Glutamatergic neuron (in vitro differentiated cells): Measurements from ENCODE around the gene PIH1D1. TPM values are rescaled to one million over a fixed set of nuclear protein-coding genes. Genes with fewer than 3 reads are reported as not detected.
A peak's percentile ranks its signal among the peaks of the same experiment; 100 is the strongest.

Source experiments
- DNase-seq: peaks from one replicate; pipeline ENCODE4 v3.0.0; 2022
- H3K27ac Mint-ChIP-seq: one replicate; pipeline ENCODE4 v1.8.0; 2020; ENCODE audit warnings: mild to moderate bottlenecking, mixed read lengths, inconsistent platforms; ENCODE audit not compliant: unreplicated experiment
- H3K27me3 Mint-ChIP-seq: one replicate; pipeline ENCODE4 v1.8.0; 2020; ENCODE audit warnings: mild to moderate bottlenecking, moderate library complexity, mixed read lengths, inconsistent platforms; ENCODE audit not compliant: unreplicated experiment
- H3K36me3 Mint-ChIP-seq: one replicate; pipeline ENCODE4 v1.8.0; 2020; ENCODE audit warnings: mild to moderate bottlenecking, mixed read lengths, inconsistent platforms; ENCODE audit not compliant: unreplicated experiment
- H3K4me1 Mint-ChIP-seq: one replicate; pipeline ENCODE4 v1.8.0; 2020; ENCODE audit warnings: mild to moderate bottlenecking, low read depth, mixed read lengths, inconsistent platforms; ENCODE audit not compliant: unreplicated experiment
- H3K4me3 Mint-ChIP-seq: one replicate; pipeline ENCODE4 v1.8.0; 2020; ENCODE audit warnings: mild to moderate bottlenecking, mixed read lengths, inconsistent platforms; ENCODE audit not compliant: unreplicated experiment
- H3K9me3 Mint-ChIP-seq: one replicate; pipeline ENCODE4 v1.8.0; 2020; ENCODE audit warnings: mild to moderate bottlenecking, moderate library complexity, mixed read lengths, inconsistent platforms; ENCODE audit not compliant: unreplicated experiment
- microRNA-seq: library from miRNA; unstranded; fragments of <30 nt; microRNA quantifications from one replicate; pipeline ENCODE4, GENCODE V29; 2020; ENCODE audit not compliant: unreplicated experiment
- total RNA-seq: library from RNA; stranded (reverse); fragmentation: NEBNext Ultra II Directional; extraction: Animal tissue kit (Norgen Biotek cat#: 25700); gene quantifications from one replicate; pipeline ENCODE4 v1.2.1, GENCODE V29; 2021; ENCODE audit not compliant: unreplicated experiment
- TF ChIP-seq, protein P1 (sequence below): fragments of 200-600 bp; sonication (generic); IDR thresholded peaks from one replicate; pipeline ENCODE4 v1.5.0; 2021; ENCODE audit not compliant: partially characterized antibody, unreplicated experiment

Gene PIH1D1
- total RNA-seq, 1 donor from 2014 or later, result 104 TPM

DNA sequence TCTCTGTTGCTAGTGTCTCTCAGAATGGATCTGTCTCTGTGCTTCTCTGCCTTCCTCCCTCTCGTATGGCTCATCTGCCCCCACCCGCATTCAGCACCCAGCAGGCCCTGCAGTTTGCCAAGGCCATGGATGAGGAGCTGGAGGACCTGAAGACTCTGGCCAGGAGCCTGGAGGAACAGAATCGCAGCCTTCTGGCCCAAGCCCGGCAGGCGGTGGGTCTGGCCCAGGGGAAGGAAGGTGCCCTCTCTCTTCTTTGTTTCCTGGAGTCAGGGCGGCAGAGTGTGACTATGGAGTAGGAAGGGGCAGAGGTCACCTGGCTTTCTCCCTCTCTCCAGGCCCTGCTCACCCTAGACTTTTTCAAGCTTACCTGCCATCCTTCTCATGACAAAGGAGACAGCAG lies 52.7 kb downstream of the PIH1D1 start:
- H3K27ac Mint-ChIP-seq, result no peak overlapping the region
- DNase-seq, result no peak
- H3K9me3 Mint-ChIP-seq, result peaks cover 3% of the 10 kb centered on the region
- peaks cover 18% of the 10 kb centered on the region for H3K4me1 Mint-ChIP-seq
- no peak overlapping the region for H3K4me3 Mint-ChIP-seq
- H3K36me3 Mint-ChIP-seq, result no peaks in the 10 kb centered on the region
- TF ChIP-seq, protein P1, sequence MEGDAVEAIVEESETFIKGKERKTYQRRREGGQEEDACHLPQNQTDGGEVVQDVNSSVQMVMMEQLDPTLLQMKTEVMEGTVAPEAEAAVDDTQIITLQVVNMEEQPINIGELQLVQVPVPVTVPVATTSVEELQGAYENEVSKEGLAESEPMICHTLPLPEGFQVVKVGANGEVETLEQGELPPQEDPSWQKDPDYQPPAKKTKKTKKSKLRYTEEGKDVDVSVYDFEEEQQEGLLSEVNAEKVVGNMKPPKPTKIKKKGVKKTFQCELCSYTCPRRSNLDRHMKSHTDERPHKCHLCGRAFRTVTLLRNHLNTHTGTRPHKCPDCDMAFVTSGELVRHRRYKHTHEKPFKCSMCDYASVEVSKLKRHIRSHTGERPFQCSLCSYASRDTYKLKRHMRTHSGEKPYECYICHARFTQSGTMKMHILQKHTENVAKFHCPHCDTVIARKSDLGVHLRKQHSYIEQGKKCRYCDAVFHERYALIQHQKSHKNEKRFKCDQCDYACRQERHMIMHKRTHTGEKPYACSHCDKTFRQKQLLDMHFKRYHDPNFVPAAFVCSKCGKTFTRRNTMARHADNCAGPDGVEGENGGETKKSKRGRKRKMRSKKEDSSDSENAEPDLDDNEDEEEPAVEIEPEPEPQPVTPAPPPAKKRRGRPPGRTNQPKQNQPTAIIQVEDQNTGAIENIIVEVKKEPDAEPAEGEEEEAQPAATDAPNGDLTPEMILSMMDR, result no peak
- peaks cover 2% of the 10 kb centered on the region for H3K27me3 Mint-ChIP-seq

DNA sequence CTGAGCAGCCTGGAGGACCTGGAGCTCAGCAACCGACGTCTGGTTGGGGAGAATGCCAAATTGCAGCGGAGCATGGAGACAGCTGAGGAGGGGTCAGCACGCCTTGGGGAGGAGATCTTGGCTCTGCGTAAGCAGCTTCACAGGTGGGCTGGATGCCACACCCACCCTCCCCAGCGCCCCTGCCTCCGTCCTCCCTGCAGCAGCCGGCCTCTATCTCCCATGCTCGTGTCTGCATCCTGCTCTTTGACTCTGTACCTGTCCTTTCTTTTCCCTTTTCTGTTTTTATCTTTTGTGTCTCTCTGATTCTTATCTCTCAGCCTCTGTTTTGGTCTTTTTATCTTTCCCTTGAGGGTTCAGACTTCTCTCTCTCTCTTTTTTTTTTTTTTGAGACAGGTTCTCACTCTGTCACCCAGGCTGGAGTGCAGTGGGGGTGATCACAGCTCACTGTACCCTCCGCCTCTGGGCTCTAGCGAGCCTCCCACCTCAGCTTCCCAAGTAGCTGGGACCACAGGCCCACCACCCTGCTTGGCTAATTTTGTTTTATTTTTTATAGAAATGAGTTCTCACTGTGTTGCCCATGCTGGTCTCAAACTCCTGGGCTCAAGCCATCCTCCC lies 53.5 kb downstream of the PIH1D1 start:
- TF ChIP-seq, protein P1, result no peak
- H3K4me1 Mint-ChIP-seq, result peaks cover 11% of the 10 kb centered on the region
- no peak for DNase-seq
- no peak overlapping the region for H3K27ac Mint-ChIP-seq
- peak overlapping the region; percentile 34 for H3K4me3 Mint-ChIP-seq
- no peaks in the 10 kb centered on the region for H3K36me3 Mint-ChIP-seq
- H3K9me3 Mint-ChIP-seq, result peaks cover 5% of the 10 kb centered on the region
- peaks cover 2% of the 10 kb centered on the region for H3K27me3 Mint-ChIP-seq

DNA sequence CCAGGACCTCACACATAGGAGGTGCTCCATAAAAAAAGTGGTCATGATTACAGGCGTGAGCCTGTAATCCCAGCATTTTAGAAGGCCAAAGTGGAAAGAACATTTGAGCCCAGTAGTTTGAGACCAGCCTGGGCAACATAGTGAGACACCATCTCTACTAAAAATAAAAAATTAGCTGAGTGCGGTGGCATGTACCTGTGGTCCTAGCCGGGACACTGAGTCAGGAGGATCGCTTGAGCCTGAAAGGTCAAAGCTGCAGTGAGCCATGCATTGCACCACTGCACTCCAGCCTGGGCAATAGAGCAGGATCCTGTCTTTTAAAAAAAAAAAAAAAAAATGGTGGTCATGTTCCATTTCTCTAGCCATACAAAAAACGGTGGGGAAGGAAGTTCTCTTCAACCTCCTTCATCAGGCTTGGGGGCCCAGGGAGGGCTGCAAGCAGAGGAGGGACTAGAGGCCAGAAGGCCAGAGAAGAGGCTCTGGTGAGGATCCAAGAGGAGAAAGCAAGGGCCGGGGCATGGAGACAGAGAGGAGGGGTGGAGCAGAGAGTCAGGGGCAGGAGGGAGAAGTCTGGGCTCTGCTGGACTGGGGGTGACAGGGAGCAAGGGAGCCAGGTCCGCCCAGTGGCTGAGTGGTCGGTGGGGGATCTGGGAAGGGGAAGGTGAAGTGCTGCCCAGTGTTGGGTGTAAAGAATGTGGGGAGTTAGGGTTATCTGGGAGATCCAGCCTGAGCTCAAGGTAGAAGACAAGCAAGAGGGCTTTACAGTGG lies 54.7 kb downstream of the PIH1D1 start:
- TF ChIP-seq, protein P1, result no peak
- peaks cover 5% of the 10 kb centered on the region for H3K9me3 Mint-ChIP-seq
- H3K27ac Mint-ChIP-seq, result no peak overlapping the region

More for the DNA sequence above, 54.7 kb downstream of the PIH1D1 start:
- no peak for DNase-seq
- H3K4me3 Mint-ChIP-seq, result no peak overlapping the region
- H3K4me1 Mint-ChIP-seq, result peaks cover 15% of the 10 kb centered on the region
- H3K27me3 Mint-ChIP-seq, result peaks cover 2% of the 10 kb centered on the region
- H3K36me3 Mint-ChIP-seq, result no peaks in the 10 kb centered on the region

Small RNA genes within 50 kb of the gene (microRNA-seq; reads per million reads assigned to microRNA genes)
- 7.3 reads per million, percentile 40 among the genes with 10 or more reads in this experiment for gene MIR150

Other genes with a start within 250 kb of the PIH1D1 start
- gene SLC6A16, start 126.6 kb downstream of the PIH1D1 start, total RNA-seq, result 6.6 TPM
- not detected for gene CD37, start 116.4 kb downstream of the PIH1D1 start, total RNA-seq
- gene TEAD2, start 89.4 kb downstream of the PIH1D1 start, total RNA-seq, result 140 TPM
- gene DKKL1, start 87.9 kb downstream of the PIH1D1 start, total RNA-seq, result 2.8 TPM
- 0.49 TPM for gene KASH5, start 63.6 kb downstream of the PIH1D1 start, total RNA-seq
- 2.5 TPM for gene PTH2, start 28.4 kb downstream of the PIH1D1 start, total RNA-seq
- 0.88 TPM for gene GFY, start 26.4 kb downstream of the PIH1D1 start, total RNA-seq
- 188 TPM for gene SLC17A7, start 10.3 kb downstream of the PIH1D1 start, total RNA-seq
- gene ALDH16A1, start 1.4 kb upstream of the PIH1D1 start, total RNA-seq, result 28.6 TPM
- 13.1 TPM for gene FLT3LG, start 22.4 kb upstream of the PIH1D1 start, total RNA-seq
- 1,648 TPM for gene RPL13A, start 35.8 kb upstream of the PIH1D1 start, total RNA-seq
- gene RPS11, start 44.6 kb upstream of the PIH1D1 start, total RNA-seq, result 1,862 TPM
- gene FCGRT, start 60.8 kb upstream of the PIH1D1 start, total RNA-seq, result 8.9 TPM
- gene RCN3, start 76.2 kb upstream of the PIH1D1 start, total RNA-seq, result 2.5 TPM
- 94.4 TPM for gene NOSIP, start 128.7 kb upstream of the PIH1D1 start, total RNA-seq
- 0.29 TPM for gene PRRG2, start 129.5 kb upstream of the PIH1D1 start, total RNA-seq
- 39.2 TPM for gene PRR12, start 139.4 kb upstream of the PIH1D1 start, total RNA-seq
- gene RRAS, start 188.3 kb upstream of the PIH1D1 start, total RNA-seq, result 4.7 TPM
- 84.4 TPM for gene SCAF1, start 190.4 kb upstream of the PIH1D1 start, total RNA-seq
- gene IRF3, start 214.0 kb upstream of the PIH1D1 start, total RNA-seq, result 40.1 TPM
- gene BCL2L12, start 214.1 kb upstream of the PIH1D1 start, total RNA-seq, result 7.5 TPM
- 177 TPM for gene PRMT1, start 225.5 kb upstream of the PIH1D1 start, total RNA-seq
- 3.2 TPM for gene ADM5, start 237.8 kb upstream of the PIH1D1 start, total RNA-seq
- 133 TPM for gene CPT1C, start 239.3 kb upstream of the PIH1D1 start, total RNA-seq